WTC11 (cell line): Measurements from ENCODE around the gene MIGA1.

Source experiments
- FOXJ3 ChIP-seq: sonication (generic); formaldehyde crosslinking; IDR thresholded peaks from 2 replicates; pipeline ENCODE4 v1.9.0; 2021; ENCODE audit warnings: missing genetic modification reagents, mild to moderate bottlenecking, borderline replicate concordance
- GABPB1 ChIP-seq: sonication (generic); formaldehyde crosslinking; IDR thresholded peaks from 2 replicates; pipeline ENCODE4 v1.8.1; 2023; ENCODE audit warnings: mild to moderate bottlenecking, missing genetic modification reagents
- IRF2 ChIP-seq: sonication (generic); formaldehyde crosslinking; IDR thresholded peaks from 2 replicates; pipeline ENCODE4 v1.8.0; 2022; ENCODE audit warnings: low read depth, missing genetic modification reagents, borderline replicate concordance
- JUN ChIP-seq: sonication (generic); formaldehyde crosslinking; IDR thresholded peaks from 2 replicates; pipeline ENCODE4 v1.8.0; 2023; ENCODE audit warnings: mild to moderate bottlenecking, missing genetic modification reagents
- NR2C2 ChIP-seq: sonication (generic); formaldehyde crosslinking; IDR thresholded peaks from 2 replicates; pipeline ENCODE4 v1.8.0; 2022; ENCODE audit warnings: mild to moderate bottlenecking, missing genetic modification reagents
- SP1 ChIP-seq: sonication (generic); formaldehyde crosslinking; conservative IDR thresholded peaks from 2 replicates; pipeline ENCODE4 v1.8.1; 2022; ENCODE audit warnings: missing genetic modification reagents
- ZBTB21 ChIP-seq: sonication (generic); formaldehyde crosslinking; IDR thresholded peaks from 2 replicates; pipeline ENCODE4 v1.8.1; 2023; ENCODE audit warnings: mild to moderate bottlenecking, missing genetic modification reagents, borderline replicate concordance
- TF ChIP-seq, protein P1 (sequence below): fragments of 250-450 bp; sonication (Bioruptor Pico); IDR thresholded peaks from 2 replicates; pipeline ENCODE4 v2.1.2; 2022; ENCODE audit warnings: mild to moderate bottlenecking, moderate library complexity
- TF ChIP-seq, protein P2 (sequence below): fragments of 200-600 bp; IDR thresholded peaks from 2 replicates; pipeline ENCODE4 v1.8.0; 2022; ENCODE audit warnings: antibody characterized with exemption
- TF ChIP-seq, protein P3 (sequence below): sonication (generic); formaldehyde crosslinking; IDR thresholded peaks from 2 replicates; pipeline ENCODE4 v1.8.1; 2023; ENCODE audit warnings: mild to moderate bottlenecking, moderate library complexity, missing genetic modification reagents
- TF ChIP-seq, protein P4 (sequence below): sonication (generic); formaldehyde crosslinking; IDR thresholded peaks from 2 replicates; pipeline ENCODE4 v1.8.0; 2023; ENCODE audit warnings: mild to moderate bottlenecking, missing genetic modification reagents
- TF ChIP-seq, protein P5 (sequence below): fragments of 250-450 bp; sonication (Bioruptor Pico); IDR thresholded peaks from 2 replicates; pipeline ENCODE4 v1.9.0; 2021; ENCODE audit warnings: mild to moderate bottlenecking

DNA sequence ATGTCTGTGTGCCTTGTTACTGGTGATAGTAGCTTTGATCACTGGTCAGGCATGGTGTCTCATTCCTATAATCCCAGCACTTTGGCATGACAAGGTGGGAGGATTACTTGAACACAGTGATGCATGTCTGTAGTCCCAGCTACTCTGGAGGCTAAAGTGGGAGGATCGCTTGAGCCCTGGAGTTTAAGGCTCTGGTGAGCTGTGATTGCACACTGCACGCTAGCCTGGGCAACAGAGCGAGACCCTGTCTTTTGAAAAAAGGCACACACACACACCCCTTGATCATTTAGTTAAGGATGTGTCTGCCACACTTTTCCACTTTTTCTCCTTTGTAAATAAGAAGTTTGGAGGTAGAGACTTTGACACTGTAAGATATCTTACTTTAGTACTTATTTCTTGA is 15.1 kb downstream of the MIGA1 start:
- TF ChIP-seq IRF2 (CRISPR knock-in tag), result no peak
- TF ChIP-seq, protein P1, sequence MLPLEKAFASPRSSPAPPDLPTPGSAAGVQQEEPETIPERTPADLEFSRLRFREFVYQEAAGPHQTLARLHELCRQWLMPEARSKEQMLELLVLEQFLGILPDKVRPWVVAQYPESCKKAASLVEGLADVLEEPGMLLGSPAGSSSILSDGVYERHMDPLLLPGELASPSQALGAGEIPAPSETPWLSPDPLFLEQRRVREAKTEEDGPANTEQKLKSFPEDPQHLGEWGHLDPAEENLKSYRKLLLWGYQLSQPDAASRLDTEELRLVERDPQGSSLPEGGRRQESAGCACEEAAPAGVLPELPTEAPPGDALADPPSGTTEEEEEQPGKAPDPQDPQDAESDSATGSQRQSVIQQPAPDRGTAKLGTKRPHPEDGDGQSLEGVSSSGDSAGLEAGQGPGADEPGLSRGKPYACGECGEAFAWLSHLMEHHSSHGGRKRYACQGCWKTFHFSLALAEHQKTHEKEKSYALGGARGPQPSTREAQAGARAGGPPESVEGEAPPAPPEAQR (CRISPR knock-in tag), result no peak
- no peak for TF ChIP-seq GABPB1 (CRISPR knock-in tag)
- TF ChIP-seq, protein P2, sequence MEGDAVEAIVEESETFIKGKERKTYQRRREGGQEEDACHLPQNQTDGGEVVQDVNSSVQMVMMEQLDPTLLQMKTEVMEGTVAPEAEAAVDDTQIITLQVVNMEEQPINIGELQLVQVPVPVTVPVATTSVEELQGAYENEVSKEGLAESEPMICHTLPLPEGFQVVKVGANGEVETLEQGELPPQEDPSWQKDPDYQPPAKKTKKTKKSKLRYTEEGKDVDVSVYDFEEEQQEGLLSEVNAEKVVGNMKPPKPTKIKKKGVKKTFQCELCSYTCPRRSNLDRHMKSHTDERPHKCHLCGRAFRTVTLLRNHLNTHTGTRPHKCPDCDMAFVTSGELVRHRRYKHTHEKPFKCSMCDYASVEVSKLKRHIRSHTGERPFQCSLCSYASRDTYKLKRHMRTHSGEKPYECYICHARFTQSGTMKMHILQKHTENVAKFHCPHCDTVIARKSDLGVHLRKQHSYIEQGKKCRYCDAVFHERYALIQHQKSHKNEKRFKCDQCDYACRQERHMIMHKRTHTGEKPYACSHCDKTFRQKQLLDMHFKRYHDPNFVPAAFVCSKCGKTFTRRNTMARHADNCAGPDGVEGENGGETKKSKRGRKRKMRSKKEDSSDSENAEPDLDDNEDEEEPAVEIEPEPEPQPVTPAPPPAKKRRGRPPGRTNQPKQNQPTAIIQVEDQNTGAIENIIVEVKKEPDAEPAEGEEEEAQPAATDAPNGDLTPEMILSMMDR, result no peak
- TF ChIP-seq JUN (CRISPR knock-in tag), result no peak
- TF ChIP-seq, protein P3, sequence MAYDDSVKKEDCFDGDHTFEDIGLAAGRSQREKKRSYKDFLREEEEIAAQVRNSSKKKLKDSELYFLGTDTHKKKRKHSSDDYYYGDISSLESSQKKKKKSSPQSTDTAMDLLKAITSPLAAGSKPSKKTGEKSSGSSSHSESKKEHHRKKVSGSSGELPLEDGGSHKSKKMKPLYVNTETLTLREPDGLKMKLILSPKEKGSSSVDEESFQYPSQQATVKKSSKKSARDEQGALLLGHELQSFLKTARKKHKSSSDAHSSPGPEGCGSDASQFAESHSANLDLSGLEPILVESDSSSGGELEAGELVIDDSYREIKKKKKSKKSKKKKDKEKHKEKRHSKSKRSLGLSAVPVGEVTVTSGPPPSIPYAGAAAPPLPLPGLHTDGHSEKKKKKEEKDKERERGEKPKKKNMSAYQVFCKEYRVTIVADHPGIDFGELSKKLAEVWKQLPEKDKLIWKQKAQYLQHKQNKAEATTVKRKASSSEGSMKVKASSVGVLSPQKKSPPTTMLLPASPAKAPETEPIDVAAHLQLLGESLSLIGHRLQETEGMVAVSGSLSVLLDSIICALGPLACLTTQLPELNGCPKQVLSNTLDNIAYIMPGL (CRISPR knock-in tag), result no peak
- TF ChIP-seq ZBTB21 (CRISPR knock-in tag), result no peak
- TF ChIP-seq, protein P4, sequence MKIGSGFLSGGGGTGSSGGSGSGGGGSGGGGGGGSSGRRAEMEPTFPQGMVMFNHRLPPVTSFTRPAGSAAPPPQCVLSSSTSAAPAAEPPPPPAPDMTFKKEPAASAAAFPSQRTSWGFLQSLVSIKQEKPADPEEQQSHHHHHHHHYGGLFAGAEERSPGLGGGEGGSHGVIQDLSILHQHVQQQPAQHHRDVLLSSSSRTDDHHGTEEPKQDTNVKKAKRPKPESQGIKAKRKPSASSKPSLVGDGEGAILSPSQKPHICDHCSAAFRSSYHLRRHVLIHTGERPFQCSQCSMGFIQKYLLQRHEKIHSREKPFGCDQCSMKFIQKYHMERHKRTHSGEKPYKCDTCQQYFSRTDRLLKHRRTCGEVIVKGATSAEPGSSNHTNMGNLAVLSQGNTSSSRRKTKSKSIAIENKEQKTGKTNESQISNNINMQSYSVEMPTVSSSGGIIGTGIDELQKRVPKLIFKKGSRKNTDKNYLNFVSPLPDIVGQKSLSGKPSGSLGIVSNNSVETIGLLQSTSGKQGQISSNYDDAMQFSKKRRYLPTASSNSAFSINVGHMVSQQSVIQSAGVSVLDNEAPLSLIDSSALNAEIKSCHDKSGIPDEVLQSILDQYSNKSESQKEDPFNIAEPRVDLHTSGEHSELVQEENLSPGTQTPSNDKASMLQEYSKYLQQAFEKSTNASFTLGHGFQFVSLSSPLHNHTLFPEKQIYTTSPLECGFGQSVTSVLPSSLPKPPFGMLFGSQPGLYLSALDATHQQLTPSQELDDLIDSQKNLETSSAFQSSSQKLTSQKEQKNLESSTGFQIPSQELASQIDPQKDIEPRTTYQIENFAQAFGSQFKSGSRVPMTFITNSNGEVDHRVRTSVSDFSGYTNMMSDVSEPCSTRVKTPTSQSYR (CRISPR knock-in tag), result no peak
- TF ChIP-seq, protein P5, sequence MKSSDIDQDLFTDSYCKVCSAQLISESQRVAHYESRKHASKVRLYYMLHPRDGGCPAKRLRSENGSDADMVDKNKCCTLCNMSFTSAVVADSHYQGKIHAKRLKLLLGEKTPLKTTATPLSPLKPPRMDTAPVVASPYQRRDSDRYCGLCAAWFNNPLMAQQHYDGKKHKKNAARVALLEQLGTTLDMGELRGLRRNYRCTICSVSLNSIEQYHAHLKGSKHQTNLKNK (CRISPR knock-in tag), result no peak
- TF ChIP-seq NR2C2 (CRISPR knock-in tag), result no peak
- TF ChIP-seq FOXJ3 (CRISPR knock-in tag), result no peak
- no peak for TF ChIP-seq SP1 (CRISPR knock-in tag)
